HepG2 (cell line): Measurements from ENCODE around the gene ELP4.

Experiments used
- TAF1 ChIP-seq: sonication (generic); formaldehyde crosslinking; IDR thresholded peaks from 2 replicates; pipeline ENCODE4 v1.4.0; 2020; ENCODE audit warnings: missing genetic modification reagents
- TF ChIP-seq, protein P1 (sequence below): IDR thresholded peaks from 2 replicates; pipeline ENCODE4 v1.6.1; 2016; ENCODE audit warnings: control low read depth
- TF ChIP-seq, protein P2 (sequence below): sonication (generic); formaldehyde crosslinking; IDR thresholded peaks from 2 replicates; pipeline ENCODE4 v1.8.1; 2023; ENCODE audit warnings: mild to moderate bottlenecking, missing genetic modification reagents

GRCh38 chr11:31529701-31530100 lies 20.1 kb downstream of the ELP4 start:
- TF ChIP-seq, protein P1, sequence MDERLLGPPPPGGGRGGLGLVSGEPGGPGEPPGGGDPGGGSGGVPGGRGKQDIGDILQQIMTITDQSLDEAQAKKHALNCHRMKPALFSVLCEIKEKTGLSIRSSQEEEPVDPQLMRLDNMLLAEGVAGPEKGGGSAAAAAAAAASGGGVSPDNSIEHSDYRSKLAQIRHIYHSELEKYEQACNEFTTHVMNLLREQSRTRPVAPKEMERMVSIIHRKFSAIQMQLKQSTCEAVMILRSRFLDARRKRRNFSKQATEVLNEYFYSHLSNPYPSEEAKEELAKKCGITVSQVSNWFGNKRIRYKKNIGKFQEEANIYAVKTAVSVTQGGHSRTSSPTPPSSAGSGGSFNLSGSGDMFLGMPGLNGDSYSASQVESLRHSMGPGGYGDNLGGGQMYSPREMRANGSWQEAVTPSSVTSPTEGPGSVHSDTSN (CRISPR knock-in tag), result no peak
- TF ChIP-seq, protein P2, sequence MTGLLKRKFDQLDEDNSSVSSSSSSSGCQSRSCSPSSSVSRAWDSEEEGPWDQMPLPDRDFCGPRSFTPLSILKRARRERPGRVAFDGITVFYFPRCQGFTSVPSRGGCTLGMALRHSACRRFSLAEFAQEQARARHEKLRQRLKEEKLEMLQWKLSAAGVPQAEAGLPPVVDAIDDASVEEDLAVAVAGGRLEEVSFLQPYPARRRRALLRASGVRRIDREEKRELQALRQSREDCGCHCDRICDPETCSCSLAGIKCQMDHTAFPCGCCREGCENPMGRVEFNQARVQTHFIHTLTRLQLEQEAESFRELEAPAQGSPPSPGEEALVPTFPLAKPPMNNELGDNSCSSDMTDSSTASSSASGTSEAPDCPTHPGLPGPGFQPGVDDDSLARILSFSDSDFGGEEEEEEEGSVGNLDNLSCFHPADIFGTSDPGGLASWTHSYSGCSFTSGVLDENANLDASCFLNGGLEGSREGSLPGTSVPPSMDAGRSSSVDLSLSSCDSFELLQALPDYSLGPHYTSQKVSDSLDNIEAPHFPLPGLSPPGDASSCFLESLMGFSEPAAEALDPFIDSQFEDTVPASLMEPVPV (CRISPR knock-in tag), result no peak
- no peak for TF ChIP-seq TAF1
